Astrocyte (in vitro differentiated cells and primary cell): ENCODE measurements around the gene FKRP. TPM values are rescaled to one million over a fixed set of nuclear protein-coding genes. Genes with fewer than 3 reads are reported as not detected.
"Not testable (repeated sequence)": the region's sequence is repeated elsewhere in the genome, so short reads cannot be mapped to it uniquely, and the experiment has no call there.

Source experiments
- DNase-seq: peaks from one replicate; pipeline ENCODE4 v3.0.0-alpha.2; 2010; ENCODE audit warnings: low read depth
- FAIRE-seq: peaks from 2 replicates; lab custom pipeline; 2011; peaks lifted over from hg19 to GRCh38; lab: Jason Lieb, UNC
- H2AFZ ChIP-seq: 2 replicates; pipeline ENCODE4 v1.6.0; 2012; ENCODE audit warnings: low read depth, low read length, inconsistent platforms
- H3K27ac ChIP-seq: 2 replicates; pipeline ENCODE4 v1.5.1; 2011; ENCODE audit warnings: low read depth, low read length, inconsistent platforms
- H3K27me3 ChIP-seq: 2 replicates; pipeline ENCODE4 v1.6.0; 2011; ENCODE audit warnings: low read length, inconsistent platforms; ENCODE audit not compliant: insufficient read depth
- H3K36me3 ChIP-seq: 2 replicates; pipeline ENCODE4 v1.5.1; 2011; ENCODE audit warnings: low read length, inconsistent platforms; ENCODE audit not compliant: insufficient read depth
- H3K4me1 ChIP-seq: 2 replicates; pipeline ENCODE4 v1.5.1; 2011; ENCODE audit warnings: low read length, inconsistent platforms; ENCODE audit not compliant: insufficient read depth
- H3K4me2 ChIP-seq: 2 replicates; pipeline ENCODE4 v1.6.0; 2012; ENCODE audit warnings: low read length, inconsistent platforms
- H3K4me3 ChIP-seq: 2 replicates; pipeline ENCODE4 v1.5.1; 2011; ENCODE audit warnings: low read depth, mild to moderate bottlenecking, low read length, inconsistent platforms; ENCODE audit not compliant: insufficient read depth
- H3K79me2 ChIP-seq: 2 replicates; pipeline ENCODE4 v1.6.0; 2012; ENCODE audit warnings: mild to moderate bottlenecking, low read length, inconsistent platforms; ENCODE audit not compliant: insufficient read depth
- H3K9ac ChIP-seq: 2 replicates; pipeline ENCODE4 v1.6.0; 2012; ENCODE audit warnings: mild to moderate bottlenecking, low read length, inconsistent platforms
- H3K9me3 ChIP-seq: 2 replicates; pipeline ENCODE4 v1.5.1; 2012; ENCODE audit warnings: low read depth, mild to moderate bottlenecking, low read length, inconsistent platforms; ENCODE audit not compliant: insufficient read depth
- H4K20me1 ChIP-seq: 2 replicates; pipeline ENCODE4 v1.6.0; 2012; ENCODE audit warnings: low read length, inconsistent platforms; ENCODE audit not compliant: insufficient read depth
- H3K27ac Mint-ChIP-seq: one replicate; pipeline ENCODE4 v1.8.0; 2021; ENCODE audit warnings: mild to moderate bottlenecking, mixed read lengths; ENCODE audit not compliant: unreplicated experiment
- H3K27me3 Mint-ChIP-seq: one replicate; pipeline ENCODE4 v1.8.0; 2021; ENCODE audit warnings: low read depth, mixed read lengths; ENCODE audit not compliant: unreplicated experiment
- H3K36me3 Mint-ChIP-seq: one replicate; pipeline ENCODE4 v1.8.0; 2021; ENCODE audit warnings: low read depth, mixed read lengths; ENCODE audit not compliant: unreplicated experiment
- H3K4me1 Mint-ChIP-seq: one replicate; pipeline ENCODE4 v1.8.0; 2021; ENCODE audit warnings: low read depth, mixed read lengths; ENCODE audit not compliant: unreplicated experiment
- H3K4me3 Mint-ChIP-seq: one replicate; pipeline ENCODE4 v1.8.0; 2021; ENCODE audit warnings: mild to moderate bottlenecking, moderate library complexity, mixed read lengths; ENCODE audit not compliant: unreplicated experiment
- H3K9me3 Mint-ChIP-seq: one replicate; pipeline ENCODE4 v1.8.0; 2021; ENCODE audit warnings: mild to moderate bottlenecking, mixed read lengths; ENCODE audit not compliant: unreplicated experiment
- EZH2 ChIP-seq: IDR thresholded peaks from 2 replicates; pipeline ENCODE4 v1.6.1; 2012; ENCODE audit warnings: mild to moderate bottlenecking, low read length, inconsistent platforms; ENCODE audit not compliant: insufficient read depth
- total RNA-seq: library from RNA; stranded (reverse); gene quantifications from 2 replicates; pipeline ENCODE4 v1.2.1, GENCODE V29; 2021
- TF ChIP-seq, protein P1 (sequence below): IDR thresholded peaks from 2 replicates; pipeline ENCODE4 v1.5.1; 2011; ENCODE audit warnings: low read depth, mild to moderate bottlenecking, inconsistent platforms, low read length, moderate library complexity; ENCODE audit not compliant: insufficient read depth

Gene FKRP
- total RNA-seq, 1 donor from 2014 or later, result 25.1 TPM

DNA sequence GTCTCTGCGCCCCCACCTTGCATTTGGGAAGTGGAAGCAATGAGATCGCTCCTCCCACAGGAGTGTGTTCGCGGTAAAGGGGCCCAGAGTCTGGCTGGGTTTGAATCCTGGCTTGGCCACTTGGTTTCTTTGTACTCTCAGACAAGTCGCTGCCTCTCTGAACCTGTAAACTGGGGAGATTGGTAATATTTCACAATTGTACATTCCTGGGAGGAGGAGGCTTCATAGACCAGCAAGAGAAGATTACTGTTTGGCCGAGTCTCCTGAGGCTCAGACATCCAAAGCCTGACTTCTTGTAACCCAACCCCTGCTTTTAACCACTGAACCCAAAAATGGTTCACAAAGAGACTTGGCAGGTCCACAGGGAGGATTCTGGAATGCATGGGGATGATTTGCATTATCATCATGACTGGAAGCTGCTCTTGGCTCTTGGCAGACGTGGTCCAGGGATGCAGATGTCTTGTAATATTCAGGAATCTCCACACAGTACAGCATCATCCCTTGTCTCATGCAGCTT lies 14.0 kb downstream of the FKRP start:
- H3K36me3 Mint-ChIP-seq, result peaks cover 4% of the 10 kb centered on the region
- no peaks in the 10 kb centered on the region for H3K9me3 ChIP-seq
- peak; percentile 84 for DNase-seq
- no peak overlapping the region for H3K9ac ChIP-seq
- H3K36me3 ChIP-seq, result no peaks in the 10 kb centered on the region
- peaks cover 14% of the 10 kb centered on the region for H4K20me1 ChIP-seq
- peak; percentile 77 for FAIRE-seq
- no peak overlapping the region for H3K27ac ChIP-seq
- H3K4me3 Mint-ChIP-seq, result no peak overlapping the region
- H3K79me2 ChIP-seq, result no peaks in the 10 kb centered on the region
- H2AFZ ChIP-seq, result no peak overlapping the region
- no peaks in the 10 kb centered on the region for H3K4me1 Mint-ChIP-seq
- H3K9me3 Mint-ChIP-seq, result no peaks in the 10 kb centered on the region
- no peaks in the 10 kb centered on the region for H3K27me3 Mint-ChIP-seq
- peaks cover 3% of the 10 kb centered on the region for H3K4me1 ChIP-seq
- H3K4me3 ChIP-seq, result no peak overlapping the region
- H3K27ac Mint-ChIP-seq, result no peak overlapping the region
- H3K27me3 ChIP-seq, result no peaks in the 10 kb centered on the region
- no peak overlapping the region for H3K4me2 ChIP-seq
- no peak for TF ChIP-seq EZH2
- TF ChIP-seq, protein P1, sequence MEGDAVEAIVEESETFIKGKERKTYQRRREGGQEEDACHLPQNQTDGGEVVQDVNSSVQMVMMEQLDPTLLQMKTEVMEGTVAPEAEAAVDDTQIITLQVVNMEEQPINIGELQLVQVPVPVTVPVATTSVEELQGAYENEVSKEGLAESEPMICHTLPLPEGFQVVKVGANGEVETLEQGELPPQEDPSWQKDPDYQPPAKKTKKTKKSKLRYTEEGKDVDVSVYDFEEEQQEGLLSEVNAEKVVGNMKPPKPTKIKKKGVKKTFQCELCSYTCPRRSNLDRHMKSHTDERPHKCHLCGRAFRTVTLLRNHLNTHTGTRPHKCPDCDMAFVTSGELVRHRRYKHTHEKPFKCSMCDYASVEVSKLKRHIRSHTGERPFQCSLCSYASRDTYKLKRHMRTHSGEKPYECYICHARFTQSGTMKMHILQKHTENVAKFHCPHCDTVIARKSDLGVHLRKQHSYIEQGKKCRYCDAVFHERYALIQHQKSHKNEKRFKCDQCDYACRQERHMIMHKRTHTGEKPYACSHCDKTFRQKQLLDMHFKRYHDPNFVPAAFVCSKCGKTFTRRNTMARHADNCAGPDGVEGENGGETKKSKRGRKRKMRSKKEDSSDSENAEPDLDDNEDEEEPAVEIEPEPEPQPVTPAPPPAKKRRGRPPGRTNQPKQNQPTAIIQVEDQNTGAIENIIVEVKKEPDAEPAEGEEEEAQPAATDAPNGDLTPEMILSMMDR, result no peak

- Mint-ChIP-seq H3K4me3 (no peak overlapping the region), H3K4me1 (no peaks in the 10 kb centered on the region), H3K27me3 (no peaks in the 10 kb centered on the region), H3K36me3 (peaks cover 2% of the 10 kb centered on the region), H3K9me3 (no peaks in the 10 kb centered on the region), H3K27ac (no peak overlapping the region)
- Histone ChIP-seq H3K36me3 (no peaks in the 10 kb centered on the region), H3K79me2 (no peaks in the 10 kb centered on the region), H3K9ac (no peak overlapping the region), H3K9me3 (no peaks in the 10 kb centered on the region), H3K27ac (no peak overlapping the region), H2AFZ (no peak overlapping the region), H3K4me2 (no peak overlapping the region), H3K27me3 (no peaks in the 10 kb centered on the region), H3K4me3 (no peak overlapping the region), H3K4me1 (no peaks in the 10 kb centered on the region), H4K20me1 (peaks cover 14% of the 10 kb centered on the region)
- no peak for FAIRE-seq
- no peak for DNase-seq
- TF ChIP-seq, protein P1, result no peak
- TF ChIP-seq EZH2, result no peak
Measured at GRCh38 chr19:46760363-46760762, 14.5 kb downstream of the FKRP start.

- not testable (repeated sequence) for H3K9me3 Mint-ChIP-seq, FAIRE-seq, H3K27ac ChIP-seq, H3K36me3 Mint-ChIP-seq, H3K4me2 ChIP-seq, H3K4me1 Mint-ChIP-seq, H3K4me3 Mint-ChIP-seq, H3K27me3 ChIP-seq, DNase-seq, H3K4me1 ChIP-seq, H3K27ac Mint-ChIP-seq, H3K9ac ChIP-seq, H3K9me3 ChIP-seq, H3K4me3 ChIP-seq, H3K79me2 ChIP-seq, H3K36me3 ChIP-seq, H3K27me3 Mint-ChIP-seq, H2AFZ ChIP-seq
- peaks cover 14% of the 10 kb centered on the region for H4K20me1 ChIP-seq
Measured at GRCh38 chr19:46760897-46761296, 15.0 kb downstream of the FKRP start.
